Endothelial cell of umbilical vein (primary cell): ENCODE data around the gene SLC12A7. TPM values are rescaled to one million over a fixed set of nuclear protein-coding genes. Genes with fewer than 3 reads are reported as not detected.

Experiments used
- BruUV-seq: library from RNA; stranded (reverse); fragments of 400-500 nt; replicated peaks from 2 replicates; lab custom pipeline; 2021; lab: Mats Ljungman, UMichigan
- CTCF ChIA-PET: fragments of 300-600, 350-600 bp; sonication (Branson Sonifier 250); formaldehyde crosslinking; loops from one replicate; lab custom pipeline; 2021; ENCODE audit warnings: antibody characterized with exemption, inconsistent platforms; lab: Charles Lee
- POLR2A ChIA-PET: fragments of 300-600, 350-600 bp; sonication (Branson Sonifier 250); formaldehyde crosslinking; loops from one replicate; lab custom pipeline; 2021; ENCODE audit warnings: antibody characterized with exemption, inconsistent platforms; lab: Charles Lee
- DNase-seq: peaks from one replicate; pipeline ENCODE4 v3.0.0-alpha.2; 2011; ENCODE audit warnings: low read depth, low spot score
- FAIRE-seq: peaks from 2 replicates; lab custom pipeline; 2011; peaks lifted over from hg19 to GRCh38; lab: Jason Lieb, UNC
- H2AFZ ChIP-seq: 2 replicates; pipeline ENCODE4 v1.6.0; 2012; ENCODE audit warnings: low read depth, low read length, control low read depth, inconsistent platforms
- H3K27ac ChIP-seq: 2 replicates; pipeline ENCODE4 v1.5.1; 2011; ENCODE audit warnings: low read depth, mild to moderate bottlenecking, control low read depth, low read length, moderate library complexity; ENCODE audit not compliant: insufficient read depth
- H3K27me3 ChIP-seq, 2 experiments: 2 replicates each; pipeline versions ENCODE4 v1.6.0 to v1.6.1; 2011; ENCODE audit warnings: low read length in 2 of 2, mixed read lengths in 1 of 2; ENCODE audit not compliant: control insufficient read depth in 2 of 2, insufficient read depth in 2 of 2
- H3K36me3 ChIP-seq, 2 experiments: 2 replicates in 1 of 2; 3 replicates in 1 of 2; pipeline ENCODE4 v1.5.1; 2011; ENCODE audit warnings: low read length in 2 of 2, mild to moderate bottlenecking in 1 of 2, moderate library complexity in 1 of 2; ENCODE audit not compliant: control insufficient read depth in 2 of 2, insufficient read depth in 2 of 2; ENCODE audit errors: extremely low read depth in 1 of 2
- H3K4me1 ChIP-seq: 3 replicates; pipeline ENCODE4 v1.5.1; 2011; ENCODE audit warnings: mild to moderate bottlenecking, low read length; ENCODE audit not compliant: control insufficient read depth, insufficient read depth; ENCODE audit errors: extremely low read depth
- H3K4me2 ChIP-seq: 2 replicates; pipeline ENCODE4 v1.6.1; 2011; ENCODE audit warnings: low read length, control low read depth, mixed read lengths; ENCODE audit not compliant: insufficient read depth
- H3K4me3 ChIP-seq, 3 experiments: fragments of 200-600 bp in 1 of 3; sonication (generic), shearing (Covaris generic) in 1 of 3; replicated peaks in 1 of 3; 2 replicates each; pipeline ENCODE4 v1.5.1; 2011 to 2016; ENCODE audit warnings: control low read depth in 3 of 3, low read length in 3 of 3, mild to moderate bottlenecking in 2 of 3, inconsistent platforms in 1 of 3, low read depth in 1 of 3, moderate library complexity in 1 of 3; ENCODE audit not compliant: insufficient read depth in 1 of 3
- H3K79me2 ChIP-seq: 2 replicates; pipeline ENCODE4 v1.6.0; 2012; ENCODE audit warnings: low read length, inconsistent platforms; ENCODE audit not compliant: control insufficient read depth, insufficient read depth
- H3K9ac ChIP-seq: replicated peaks from 2 replicates; pipeline ENCODE3; 2011; ENCODE audit warnings: low read length, control low read depth; ENCODE audit not compliant: insufficient read depth; ENCODE audit errors: extremely low read depth
- H3K9me1 ChIP-seq: replicated peaks from 3 replicates; pipeline ENCODE4 v1.6.0; 2011; ENCODE audit warnings: mild to moderate bottlenecking, low read length; ENCODE audit not compliant: control insufficient read depth, insufficient read depth; ENCODE audit errors: extremely low read depth
- H3K9me3 ChIP-seq: replicated peaks from 2 replicates; pipeline ENCODE4 v1.5.1; 2012; ENCODE audit warnings: low read length, inconsistent platforms; ENCODE audit not compliant: control insufficient read depth, insufficient read depth
- H4K20me1 ChIP-seq: replicated peaks from 2 replicates; pipeline ENCODE3; 2011; ENCODE audit warnings: mild to moderate bottlenecking, low read length; ENCODE audit not compliant: control insufficient read depth, insufficient read depth; ENCODE audit errors: extremely low read depth
- CTCF ChIP-seq, 2 donors: IDR thresholded peaks; 1 replicate in 1 of 2; 2 replicates in 1 of 2; pipeline ENCODE4 v1.5.1; 2011; ENCODE audit warnings: low read length in 2 of 2, mild to moderate bottlenecking in 2 of 2, moderate library complexity in 2 of 2, control low read depth in 1 of 2, inconsistent platforms in 1 of 2, low read depth in 1 of 2; ENCODE audit not compliant: insufficient read depth in 1 of 2; ENCODE audit errors: extremely low read depth in 1 of 2
- FOS ChIP-seq: IDR thresholded peaks from 2 replicates; pipeline ENCODE4 v1.6.1; 2011; ENCODE audit warnings: mild to moderate bottlenecking, low read length, moderate library complexity, borderline replicate concordance; ENCODE audit not compliant: insufficient read depth
- GATA2 ChIP-seq: IDR thresholded peaks from 2 replicates; pipeline ENCODE4 v1.7.0; 2011; ENCODE audit warnings: low read depth, mild to moderate bottlenecking, moderate library complexity, mixed read lengths, low read length; ENCODE audit not compliant: insufficient read length, insufficient read depth
- JUN ChIP-seq: IDR thresholded peaks from 2 replicates; pipeline ENCODE4 v1.6.1; 2011; ENCODE audit warnings: borderline replicate concordance, low read depth; ENCODE audit not compliant: insufficient read length, insufficient read depth
- MAX ChIP-seq: IDR thresholded peaks from 2 replicates; pipeline ENCODE4 v1.6.1; 2011; ENCODE audit not compliant: insufficient read depth, insufficient read length
- MYC ChIP-seq: IDR thresholded peaks from one replicate; pipeline ENCODE4 v1.6.1; 2011; ENCODE audit warnings: mild to moderate bottlenecking, low read depth, low read length
- POLR2A ChIP-seq: IDR thresholded peaks from 2 replicates; pipeline ENCODE4 v1.6.1; 2012; ENCODE audit warnings: low read depth, mild to moderate bottlenecking, control low read depth, low read length
- dilution Hi-C: fragments of 300-500 bp; cut with MboI; formaldehyde crosslinking; loops from one replicate; pipeline ENCODE4 v1.15.0; 2019; ENCODE audit warnings: low sequenced_read_pairs; ENCODE audit not compliant: extremely low pct_ligation_motif_present
- intact Hi-C: fragments of 100-400 bp; cut with micrococcal nuclease; formaldehyde crosslinking; loops from one replicate; pipeline ENCODE4 v1.10.0; 2022
- polyA plus RNA-seq, 4 experiments: library from polyadenylated mRNA; depleted of rRNA in 3 of 4; stranded (reverse) in 3 of 4; unstranded in 1 of 4; fragments of >200 nt; gene quantifications; 2 replicates each; pipeline versions ENCODE4 v1.2.1 to v1.2.3, GENCODE V29; 2011 to 2012; ENCODE audit warnings: missing spikeins in 1 of 4
- total RNA-seq: library from RNA; stranded (reverse); gene quantifications from 2 replicates; pipeline ENCODE4 v1.2.3, GENCODE V29; 2021

The SLC12A7 gene
- total and polyA plus RNA-seq, 2 donors (not counting 3 experiments of a cell fraction or from before 2014, with no cell fraction given), result 16.4 to 38.8 TPM

- dilution Hi-C loops (no loop called here), intact Hi-C loops (no loop called here)
- FAIRE-seq (no peak), DNase-seq (no peak)
- no peak overlapping the region for H3K4me2 ChIP-seq
- H3K36me3 ChIP-seq, result no peaks in the 10 kb centered on the region
- no peaks in the 10 kb centered on the region for H3K27me3 ChIP-seq
- H3K4me1 ChIP-seq, result no peaks in the 10 kb centered on the region
- no peak overlapping the region for H3K4me3 ChIP-seq
- no peak overlapping the region for H2AFZ ChIP-seq
- no peaks in the 10 kb centered on the region for H3K9me1 ChIP-seq
- no peak overlapping the region for H3K9ac ChIP-seq
- ChIA-PET POLR2A (no interaction called here), CTCF (interaction anchor here (0.9 kb wide), 1 partner anchor 13 kb away, joined by 3 read pairs; no protein-coding TSS in a partner anchor)
- H3K79me2 ChIP-seq, result no peaks in the 10 kb centered on the region
- H4K20me1 ChIP-seq, result no peaks in the 10 kb centered on the region
- no peak for TF ChIP-seq POLR2A
- TF ChIP-seq GATA2, result no peak
- no peak for TF ChIP-seq CTCF (IDR thresholded peaks at IDR 0.05; ENCODE audit: extremely low read depth in 1 of 2, insufficient read depth in 1 of 2, low read depth in 1 of 2, low read length in 2 of 2)
- TF ChIP-seq FOS, result no peak
- no peak for TF ChIP-seq MYC
- TF ChIP-seq MAX, result no peak
- TF ChIP-seq JUN, result no peak
- no peaks in the 10 kb centered on the region for H3K9me3 ChIP-seq
- no TSS peak for BruUV-seq
- H3K27ac ChIP-seq, result no peak overlapping the region
These were observed 93.3 kb downstream of the SLC12A7 start for GRCh38 chr5:1018596-1018995.
